Epithelial cell of proximal tubule (primary cell): ENCODE data around the gene PPP1R1B. TPM values are rescaled to one million over a fixed set of nuclear protein-coding genes. Genes with fewer than 3 reads are reported as not detected.

Experiments used
- DNase-seq: peaks from one replicate; pipeline ENCODE4 v3.0.0-alpha.2; 2011; ENCODE audit warnings: low read depth
- H3K4me3 ChIP-seq: 2 replicates; pipeline ENCODE4 v1.5.1; 2011; ENCODE audit warnings: low read depth, mild to moderate bottlenecking, low read length
- CTCF ChIP-seq: conservative IDR thresholded peaks from 2 replicates; pipeline ENCODE4 v1.5.1; 2012; ENCODE audit warnings: low read depth, mild to moderate bottlenecking, low read length
- total RNA-seq: library from RNA; depleted of rRNA; stranded (reverse); fragments of >200 nt; gene quantifications from 2 replicates; pipeline ENCODE4 v1.2.3, GENCODE V29; 2015

Gene PPP1R1B
- total RNA-seq = not detected in 2 replicates

GRCh38 chr17:39626171-39627046, at the start of gene PPP1R1B:
Gene PPP1R1B, plus strand, starts transcription at chr17:39626952. Its CDS starts 441 bp downstream, at chr17:39627393.
- H3K4me3 ChIP-seq = peak within 1 kb of the TSS; percentile 14
- no peak for TF ChIP-seq CTCF
- DNase-seq = no peak

GRCh38 chr17:39578272-39578671, 48.5 kb upstream of the PPP1R1B start:
- H3K4me3 ChIP-seq = no peak overlapping the region
- TF ChIP-seq CTCF = no peak
- DNase-seq = no peak

GRCh38 chr17:39579318-39580081, 47.3 kb upstream of the PPP1R1B start:
- no peak for DNase-seq
- no peak overlapping the region for H3K4me3 ChIP-seq
- no peak for TF ChIP-seq CTCF

- DNase-seq = no peak
- H3K4me3 ChIP-seq = no peak overlapping the region
- TF ChIP-seq CTCF = no peak
These were observed 46.7 kb upstream of the PPP1R1B start for GRCh38 chr17:39580082-39580468.

GRCh38 chr17:39581071-39581758, 45.5 kb upstream of the PPP1R1B start:
- no peak overlapping the region for H3K4me3 ChIP-seq
- no peak for DNase-seq
- no peak for TF ChIP-seq CTCF

GRCh38 chr17:39581759-39582085, 45.0 kb upstream of the PPP1R1B start:
- no peak for TF ChIP-seq CTCF
- no peak for DNase-seq
- no peak overlapping the region for H3K4me3 ChIP-seq
